SK-N-SH (cell line): Measurements from ENCODE around the gene ITGAE.

Experiments
- CTCF ChIP-seq: fragments of 200-600 bp; sonication (generic); IDR thresholded peaks from 2 replicates; pipeline ENCODE4 v1.6.1; 2017; ENCODE audit warnings: antibody characterized with exemption, mild to moderate bottlenecking, moderate library complexity
- FOXM1 ChIP-seq: IDR thresholded peaks from 2 replicates; pipeline ENCODE4 v1.4.0; 2012; ENCODE audit warnings: low read depth, mild to moderate bottlenecking
- MAX ChIP-seq: IDR thresholded peaks from 2 replicates; pipeline ENCODE4 v1.4.0; 2012; ENCODE audit warnings: low read depth
- NRF1 ChIP-seq: IDR thresholded peaks from 2 replicates; pipeline ENCODE4 v1.6.1; 2012; ENCODE audit warnings: low read depth, mild to moderate bottlenecking, low read length
- POLR2AphosphoS5 ChIP-seq: IDR thresholded peaks from 2 replicates; pipeline ENCODE4 v1.6.1; 2012; ENCODE audit warnings: low read depth, low read length
- RAD21 ChIP-seq: IDR thresholded peaks from 2 replicates; pipeline ENCODE4 v1.6.1; 2012; ENCODE audit warnings: mild to moderate bottlenecking, low read length
- SIN3A ChIP-seq: IDR thresholded peaks from 2 replicates; pipeline ENCODE4 v1.6.1; 2012; ENCODE audit warnings: low read depth, mild to moderate bottlenecking, low read length, moderate library complexity, borderline replicate concordance
- TAF1 ChIP-seq: IDR thresholded peaks from 2 replicates; pipeline ENCODE4 v1.6.1; 2012; ENCODE audit warnings: low read depth, mild to moderate bottlenecking, low read length, moderate library complexity, borderline replicate concordance
- TCF12 ChIP-seq: IDR thresholded peaks from 2 replicates; pipeline ENCODE4 v1.4.0; 2012
- TEAD4 ChIP-seq: IDR thresholded peaks from 2 replicates; pipeline ENCODE4 v1.4.0; 2012; ENCODE audit warnings: mild to moderate bottlenecking, borderline replicate concordance; ENCODE audit not compliant: insufficient read depth
- USF1 ChIP-seq: IDR thresholded peaks from 2 replicates; pipeline ENCODE4 v1.4.0; 2012; ENCODE audit warnings: low read depth, borderline replicate concordance

GRCh38 chr17:3697103-3697476, 103.9 kb downstream of the ITGAE start:
- TF ChIP-seq TEAD4, result no peak
- TF ChIP-seq USF1, result no peak
- TF ChIP-seq SIN3A, result no peak
- TF ChIP-seq TCF12, result no peak
- TF ChIP-seq POLR2AphosphoS5, result no peak
- no peak for TF ChIP-seq TAF1
- TF ChIP-seq CTCF, result no peak
- TF ChIP-seq MAX, result no peak
- TF ChIP-seq RAD21, result no peak
- no peak for TF ChIP-seq NRF1
- TF ChIP-seq FOXM1, result no peak
